Calu3 (cell line): ENCODE measurements around the gene ABHD12. TPM values are rescaled to one million over a fixed set of nuclear protein-coding genes. Genes with fewer than 3 reads are reported as not detected.

Experiments
- BruUV-seq: library from RNA; stranded (reverse); fragments of 400-500 nt; replicated peaks from 2 replicates; lab custom pipeline; 2021; lab: Mats Ljungman, UMichigan
- CTCF ChIA-PET: fragments of 300-600 bp; sonication (Branson Sonifier 250); formaldehyde crosslinking; loops from one replicate; lab custom pipeline; 2022; ENCODE audit warnings: antibody characterized with exemption; lab: Charles Lee
- DNase-seq: peaks from one replicate; pipeline ENCODE4 v3.0.0; 2022
- H3K27ac Mint-ChIP-seq: one replicate; pipeline ENCODE4 v1.8.0; 2022; ENCODE audit warnings: mixed read lengths; ENCODE audit not compliant: unreplicated experiment
- H3K27me3 Mint-ChIP-seq: one replicate; pipeline ENCODE4 v1.8.0; 2022; ENCODE audit warnings: mixed read lengths; ENCODE audit not compliant: unreplicated experiment
- H3K36me3 Mint-ChIP-seq: one replicate; pipeline ENCODE4 v1.8.0; 2022; ENCODE audit warnings: mild to moderate bottlenecking, moderate library complexity, mixed read lengths; ENCODE audit not compliant: insufficient read depth, unreplicated experiment
- H3K4me1 Mint-ChIP-seq: one replicate; pipeline ENCODE4 v1.8.0; 2022; ENCODE audit warnings: mild to moderate bottlenecking, low read depth, mixed read lengths; ENCODE audit not compliant: unreplicated experiment
- H3K4me3 Mint-ChIP-seq: one replicate; pipeline ENCODE4 v1.8.0; 2022; ENCODE audit warnings: mild to moderate bottlenecking, low read depth, moderate library complexity, mixed read lengths; ENCODE audit not compliant: unreplicated experiment
- H3K9me3 Mint-ChIP-seq: one replicate; pipeline ENCODE4 v1.8.0; 2022; ENCODE audit warnings: low read depth, mixed read lengths; ENCODE audit not compliant: unreplicated experiment
- intact Hi-C: fragments of 100-400 bp; cut with micrococcal nuclease; formaldehyde crosslinking; loops from one replicate; pipeline ENCODE4 v1.10.0; 2022; ENCODE audit not compliant: unreplicated experiment
- total RNA-seq: library from RNA; stranded (reverse); gene quantifications from 2 replicates; pipeline ENCODE4 v1.2.3, GENCODE V29; 2022
- TF ChIP-seq, protein P1 (sequence below): fragments of 200-600 bp; IDR thresholded peaks from one replicate; pipeline ENCODE4 v1.8.0; 2022; ENCODE audit warnings: antibody characterized with exemption; ENCODE audit not compliant: unreplicated experiment

ABHD12 gene
- total RNA-seq, 1 experiment from 2014 or later: 21.3 TPM

- CTCF ChIA-PET: no interaction called here
- Mint-ChIP-seq H3K27ac (no peak overlapping the region), H3K4me3 (no peak overlapping the region), H3K9me3 (no peaks in the 10 kb centered on the region), H3K4me1 (peaks cover 11% of the 10 kb centered on the region), H3K27me3 (no peaks in the 10 kb centered on the region), H3K36me3 (peaks cover 17% of the 10 kb centered on the region)
- no peak for DNase-seq
- TF ChIP-seq, protein P1, sequence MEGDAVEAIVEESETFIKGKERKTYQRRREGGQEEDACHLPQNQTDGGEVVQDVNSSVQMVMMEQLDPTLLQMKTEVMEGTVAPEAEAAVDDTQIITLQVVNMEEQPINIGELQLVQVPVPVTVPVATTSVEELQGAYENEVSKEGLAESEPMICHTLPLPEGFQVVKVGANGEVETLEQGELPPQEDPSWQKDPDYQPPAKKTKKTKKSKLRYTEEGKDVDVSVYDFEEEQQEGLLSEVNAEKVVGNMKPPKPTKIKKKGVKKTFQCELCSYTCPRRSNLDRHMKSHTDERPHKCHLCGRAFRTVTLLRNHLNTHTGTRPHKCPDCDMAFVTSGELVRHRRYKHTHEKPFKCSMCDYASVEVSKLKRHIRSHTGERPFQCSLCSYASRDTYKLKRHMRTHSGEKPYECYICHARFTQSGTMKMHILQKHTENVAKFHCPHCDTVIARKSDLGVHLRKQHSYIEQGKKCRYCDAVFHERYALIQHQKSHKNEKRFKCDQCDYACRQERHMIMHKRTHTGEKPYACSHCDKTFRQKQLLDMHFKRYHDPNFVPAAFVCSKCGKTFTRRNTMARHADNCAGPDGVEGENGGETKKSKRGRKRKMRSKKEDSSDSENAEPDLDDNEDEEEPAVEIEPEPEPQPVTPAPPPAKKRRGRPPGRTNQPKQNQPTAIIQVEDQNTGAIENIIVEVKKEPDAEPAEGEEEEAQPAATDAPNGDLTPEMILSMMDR: no peak
- no TSS peak for BruUV-seq
- intact Hi-C loops: no loop called here
These were observed 81.8 kb downstream of the ABHD12 start for GRCh38 chr20:25308671-25309394.

- Mint-ChIP-seq H3K4me1 (peaks cover 11% of the 10 kb centered on the region), H3K27ac (no peak overlapping the region), H3K9me3 (no peaks in the 10 kb centered on the region), H3K27me3 (no peaks in the 10 kb centered on the region), H3K4me3 (no peak overlapping the region), H3K36me3 (peaks cover 17% of the 10 kb centered on the region)
- TF ChIP-seq, protein P1: no peak
- CTCF ChIA-PET: no interaction called here
- intact Hi-C loops: no loop called here
- DNase-seq: no peak
- BruUV-seq: no TSS peak
These were observed 82.5 kb downstream of the ABHD12 start for GRCh38 chr20:25308083-25308491.

GRCh38 chr20:25306991-25307903 lies 83.4 kb downstream of the ABHD12 start:
- TF ChIP-seq, protein P1: no peak
- no TSS peak for BruUV-seq
- peaks cover 11% of the 10 kb centered on the region for H3K4me1 Mint-ChIP-seq

DNA sequence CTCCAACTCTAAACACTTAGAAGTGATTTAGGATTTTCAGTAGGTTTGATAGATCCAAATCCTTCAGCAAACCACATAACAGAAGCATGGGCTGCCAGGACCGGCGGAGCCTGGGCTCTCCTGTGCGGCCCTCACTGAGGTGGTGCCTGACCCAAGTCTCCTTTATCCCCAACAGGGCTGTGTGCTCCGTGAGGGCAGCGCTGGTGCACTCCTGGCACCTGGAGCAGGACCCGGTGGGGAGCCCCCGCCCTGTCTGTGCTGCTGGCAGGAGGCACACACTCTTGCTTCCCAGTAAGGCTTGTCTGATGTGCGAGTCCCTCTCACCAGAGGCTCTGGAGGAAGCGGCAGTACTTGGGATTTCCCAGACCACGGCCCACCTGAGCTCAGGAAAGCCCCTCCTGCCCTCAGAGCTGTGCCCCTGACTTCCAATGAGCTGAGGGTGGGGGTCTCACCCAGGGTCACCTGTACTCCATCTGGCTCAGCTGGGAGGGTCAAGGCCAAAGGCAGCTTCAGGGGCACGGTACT lies 86.5 kb downstream of the ABHD12 start:
- no peaks in the 10 kb centered on the region for H3K9me3 Mint-ChIP-seq
- no TSS peak for BruUV-seq
- intact Hi-C loops: no loop called here
- H3K36me3 Mint-ChIP-seq: peaks cover 42% of the 10 kb centered on the region
- H3K27me3 Mint-ChIP-seq: no peaks in the 10 kb centered on the region
- H3K4me1 Mint-ChIP-seq: no peaks in the 10 kb centered on the region
- TF ChIP-seq, protein P1: no peak
- H3K27ac Mint-ChIP-seq: no peak overlapping the region
- CTCF ChIA-PET: no interaction called here
- no peak for DNase-seq
- H3K4me3 Mint-ChIP-seq: no peak overlapping the region

More at GRCh38 chr20:25306991-25307903, 83.4 kb downstream of the ABHD12 start:
- H3K9me3 Mint-ChIP-seq: no peaks in the 10 kb centered on the region
- H3K27me3 Mint-ChIP-seq: no peaks in the 10 kb centered on the region
- CTCF ChIA-PET: no interaction called here
- intact Hi-C loops: no loop called here
- no peak overlapping the region for H3K4me3 Mint-ChIP-seq
- peaks cover 20% of the 10 kb centered on the region for H3K36me3 Mint-ChIP-seq
- no peak for DNase-seq
- no peak overlapping the region for H3K27ac Mint-ChIP-seq
